Activated T-cell treated with anti-CD3 and anti-CD28 coated beads, Interleukin-2, amount 50 U/mL, for 48 hours (primary cell): ENCODE results near the gene CD180.
A peak's percentile ranks its signal among the peaks of the same experiment; 100 is the strongest.

Experiments used
- DNase-seq, 2 experiments: peaks; one replicate each; pipeline ENCODE4 v3.0.0-alpha.2; 2020

The CD180 gene

DNA sequence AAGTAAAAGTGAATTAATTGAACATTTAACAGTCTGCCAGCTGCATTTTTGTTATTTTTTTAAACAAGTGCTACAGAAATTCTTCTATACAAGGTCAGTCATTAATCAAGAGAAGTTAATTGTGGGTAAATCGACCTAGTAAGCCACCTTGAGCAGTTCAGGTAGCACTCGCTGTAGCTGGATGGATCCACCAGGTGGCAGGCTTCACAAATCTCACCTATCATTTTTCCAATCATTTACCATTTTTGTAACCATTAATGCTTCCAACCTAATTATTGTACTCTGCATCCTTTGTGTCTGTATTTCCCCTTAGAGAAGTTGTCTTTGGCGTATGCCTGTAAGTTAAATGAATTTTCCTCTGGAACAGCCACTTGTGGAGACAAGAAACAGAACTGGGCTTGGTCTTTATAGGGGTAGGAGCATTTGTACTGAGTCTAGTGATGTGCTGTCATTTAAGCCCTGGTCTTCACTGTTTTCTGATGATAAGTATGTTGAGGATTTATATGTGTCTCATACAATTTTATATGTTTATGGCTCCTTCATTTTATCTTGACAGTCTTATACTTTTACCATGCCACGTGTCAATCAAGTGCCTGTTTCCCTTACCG, 39.5 kb downstream of the CD180 start:
- peak; percentile 52 to 57 for DNase-seq

GRCh38 chr5:67154556-67155206, 41.9 kb downstream of the CD180 start:
- DNase-seq: no peak

- DNase-seq: no peak
Measured at GRCh38 chr5:67153292-67153691, 43.3 kb downstream of the CD180 start.

DNA sequence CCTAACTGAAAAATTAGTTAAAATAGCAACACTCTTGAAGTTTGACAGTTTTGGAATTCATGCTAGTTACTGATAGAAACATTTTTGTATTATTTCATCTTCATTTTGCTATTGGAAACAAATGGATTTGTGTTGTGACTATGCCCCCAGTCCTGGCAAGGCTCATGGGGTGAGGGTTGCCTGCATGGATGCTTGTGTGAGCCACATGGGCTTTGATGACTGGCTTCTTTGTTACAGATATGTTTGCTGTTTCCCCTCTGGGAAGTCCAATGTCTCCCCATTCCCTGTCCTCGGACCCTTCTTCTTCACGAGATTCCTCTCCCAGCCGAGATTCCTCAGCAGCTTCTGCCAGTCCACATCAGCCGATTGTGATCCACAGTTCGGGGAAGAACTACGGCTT, 44.2 kb downstream of the CD180 start:
- no peak for DNase-seq

DNA sequence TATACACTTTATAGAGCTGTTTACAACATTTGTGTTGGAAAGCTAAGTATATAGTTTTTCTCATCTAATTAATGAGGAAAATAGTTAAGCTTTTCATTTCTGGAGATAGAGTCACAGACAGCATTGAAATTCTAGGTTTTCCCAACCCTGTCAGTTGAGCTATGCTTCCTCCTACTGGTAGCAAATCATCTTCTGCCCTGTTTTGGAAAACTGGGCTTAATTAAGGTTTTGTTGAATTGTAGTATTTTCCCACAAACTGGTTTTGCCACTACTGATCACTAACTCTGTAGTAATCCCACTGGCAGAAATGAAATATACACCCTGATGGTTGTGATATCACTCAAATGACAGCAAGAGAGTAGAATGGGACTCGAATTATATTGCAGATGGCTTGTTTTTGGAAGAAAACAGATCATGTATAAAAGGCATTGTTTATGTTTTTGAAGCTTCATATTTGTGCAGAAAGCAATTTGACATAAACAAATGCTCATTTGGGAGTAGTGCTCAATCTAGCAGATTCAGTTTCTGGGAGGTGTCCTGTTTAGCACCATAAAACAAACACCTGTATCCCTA, 46.6 kb downstream of the CD180 start:
- no peak for DNase-seq

DNA sequence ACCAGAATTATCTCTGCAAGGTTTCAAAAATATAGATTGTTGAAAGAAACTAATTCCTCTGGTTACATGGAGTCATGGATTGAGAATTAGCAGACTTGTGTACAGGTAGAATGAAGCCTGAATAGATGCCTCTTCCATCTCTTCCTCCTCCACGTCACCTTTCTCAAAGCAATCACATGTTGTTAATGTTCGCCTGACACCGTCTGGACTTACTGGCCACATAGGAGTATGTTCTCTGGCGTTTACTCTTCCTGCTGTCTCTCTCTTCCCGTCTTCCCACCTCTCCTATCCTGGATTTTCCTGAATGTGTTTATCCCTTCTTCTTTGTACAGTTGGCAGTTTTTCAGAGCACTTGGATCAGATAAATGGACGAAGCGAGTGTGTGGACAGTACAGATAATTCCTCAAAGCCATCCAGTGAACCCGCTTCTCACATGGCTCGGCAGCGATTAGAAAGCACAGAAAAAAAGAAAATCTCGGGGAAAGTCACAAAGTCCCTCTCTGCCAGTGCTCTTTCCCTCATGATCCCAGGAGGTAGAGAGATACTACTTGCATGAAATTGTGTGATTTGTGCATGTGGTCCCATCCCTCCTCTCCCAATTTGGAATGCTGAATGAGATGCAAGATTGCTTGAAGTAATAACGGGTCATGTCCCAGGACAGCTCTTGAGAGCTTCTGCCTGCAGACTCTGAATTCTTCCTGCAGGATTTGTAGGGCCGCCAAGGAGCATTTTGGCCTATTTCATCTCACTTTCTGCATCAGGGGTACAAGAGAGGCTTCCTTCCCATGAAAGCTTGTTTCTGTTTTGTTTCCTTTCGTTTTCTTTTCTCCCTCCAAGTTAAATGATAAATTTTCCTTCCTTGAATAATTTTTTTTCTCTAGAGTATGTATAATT, 47.3 kb downstream of the CD180 start:
- no peak for DNase-seq

DNA sequence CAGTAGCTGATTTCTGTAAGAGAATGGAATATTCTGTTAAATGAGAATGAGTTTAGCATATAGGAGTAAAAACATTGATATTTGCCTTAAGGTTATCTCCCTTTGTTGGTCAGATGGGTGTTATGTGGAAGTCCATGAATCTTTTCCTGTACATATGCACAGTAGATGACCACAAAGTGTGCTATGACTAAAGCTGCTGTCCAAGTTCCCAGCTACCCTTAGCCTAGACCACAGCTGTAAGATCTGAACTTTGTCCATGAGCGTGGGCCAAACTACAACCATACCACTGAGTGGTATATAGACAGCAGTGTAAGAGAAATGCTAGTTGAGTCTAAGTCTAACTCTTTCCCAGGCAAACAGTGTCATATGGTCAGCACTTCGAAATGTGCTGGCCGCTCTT, 48.8 kb downstream of the CD180 start:
- DNase-seq: no peak

- no peak for DNase-seq
Measured at GRCh38 chr5:67146981-67147380, 49.6 kb downstream of the CD180 start.

GRCh38 chr5:67146574-67146973, 50.0 kb downstream of the CD180 start:
- no peak for DNase-seq

GRCh38 chr5:67144183-67144639, 52.4 kb downstream of the CD180 start:
- no peak for DNase-seq

GRCh38 chr5:67143549-67143948, 53.0 kb downstream of the CD180 start:
- DNase-seq: no peak

- no peak for DNase-seq
Measured at GRCh38 chr5:67142816-67143215, 53.8 kb downstream of the CD180 start.

DNA sequence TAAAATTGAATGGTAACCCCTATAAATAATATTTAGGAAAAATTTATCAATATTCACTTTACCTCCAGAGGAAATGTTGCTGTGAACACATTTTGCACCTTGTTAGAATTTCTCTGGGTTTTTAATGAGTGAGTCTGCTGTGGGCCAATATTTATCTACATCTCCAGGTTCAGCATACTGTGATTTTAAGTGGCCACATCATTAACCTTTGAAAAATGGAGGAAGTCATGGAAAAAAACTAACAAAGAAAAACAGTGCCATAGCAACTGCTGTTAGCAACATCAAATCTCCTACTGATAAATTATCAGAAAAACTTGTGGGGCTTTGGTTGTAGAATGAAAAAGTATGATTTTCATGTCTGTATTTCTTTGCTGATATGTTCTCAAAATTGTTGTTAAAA, 55.0 kb downstream of the CD180 start:
- DNase-seq: no peak

GRCh38 chr5:67140413-67140812, 56.2 kb downstream of the CD180 start:
- no peak for DNase-seq

DNA sequence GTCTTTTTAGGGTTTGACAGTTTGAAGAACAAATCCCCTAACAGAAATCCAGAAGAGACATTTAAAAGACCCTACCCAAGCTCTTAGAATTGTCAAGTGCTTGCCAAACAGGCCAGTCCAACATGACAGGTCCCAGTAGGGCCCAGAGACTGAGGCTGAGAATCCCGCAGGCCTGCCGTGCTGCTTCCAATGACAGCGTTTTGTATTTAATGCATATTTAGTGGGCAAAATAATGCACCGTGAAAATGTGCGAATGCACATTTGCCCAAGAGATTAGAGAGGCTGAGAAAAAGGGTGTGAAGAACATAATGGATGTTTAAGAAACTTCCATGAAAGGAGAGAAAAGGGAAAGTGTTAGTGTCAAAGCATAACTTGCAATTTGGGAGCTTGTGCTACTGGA, 57.6 kb downstream of the CD180 start:
- no peak for DNase-seq

DNA sequence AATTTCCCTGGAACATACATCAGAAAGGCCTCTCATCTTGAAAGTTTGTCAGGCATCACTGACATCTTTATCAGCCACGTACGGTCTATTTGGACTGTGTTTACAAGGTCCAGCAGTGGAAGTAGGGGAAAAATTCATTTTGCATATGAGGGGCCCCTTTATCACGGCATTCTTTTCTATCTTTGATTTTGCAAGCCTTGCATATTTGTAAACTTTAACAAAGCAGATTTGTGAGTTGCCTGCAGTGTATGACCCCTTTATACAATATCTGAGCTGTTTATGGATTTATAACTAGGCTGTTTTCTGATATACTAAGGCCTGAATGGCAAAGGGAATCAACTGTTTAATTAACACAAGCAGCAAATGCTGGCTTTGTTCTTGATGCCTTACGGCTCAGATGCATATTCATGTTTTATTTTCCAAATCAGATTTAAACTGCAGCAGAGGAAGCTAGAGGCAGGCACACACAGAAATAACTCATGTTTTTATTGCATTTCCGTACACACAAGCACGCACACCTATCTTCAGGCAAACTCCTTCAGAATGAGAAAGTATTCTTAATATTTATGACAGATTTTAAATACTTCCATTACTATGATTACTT, 61.1 kb downstream of the CD180 start:
- no peak for DNase-seq

- DNase-seq: no peak
Measured at GRCh38 chr5:67133776-67134175, 62.8 kb downstream of the CD180 start.

- no peak for DNase-seq
Measured at GRCh38 chr5:67133217-67133616, 63.4 kb downstream of the CD180 start.

- DNase-seq: no peak
Measured at GRCh38 chr5:67129768-67130167, 66.8 kb downstream of the CD180 start.
